Endothelial cell of umbilical vein (primary cell): Measurements from ENCODE around the gene PAGE4.

Experiments
- CTCF ChIP-seq, 2 donors: IDR thresholded peaks; 1 replicate in 1 of 2; 2 replicates in 1 of 2; pipeline ENCODE4 v1.5.1; 2011; ENCODE audit warnings: low read length in 2 of 2, mild to moderate bottlenecking in 2 of 2, moderate library complexity in 2 of 2, control low read depth in 1 of 2, inconsistent platforms in 1 of 2, low read depth in 1 of 2; ENCODE audit not compliant: insufficient read depth in 1 of 2; ENCODE audit errors: extremely low read depth in 1 of 2
- EZH2 ChIP-seq: IDR thresholded peaks from 2 replicates; pipeline ENCODE4 v1.6.1; 2012; ENCODE audit warnings: borderline replicate concordance, low read depth, mild to moderate bottlenecking, moderate library complexity, low read length, inconsistent platforms; ENCODE audit not compliant: severe bottlenecking
- POLR2A ChIP-seq: IDR thresholded peaks from 2 replicates; pipeline ENCODE4 v1.6.1; 2012; ENCODE audit warnings: low read depth, mild to moderate bottlenecking, control low read depth, low read length

GRCh38 chrX:49846522-49846921, 17.4 kb downstream of the PAGE4 start:
- TF ChIP-seq POLR2A (no peak), CTCF (IDR thresholded peaks at IDR 0.05; ENCODE audit: extremely low read depth in 1 of 2, insufficient read depth in 1 of 2, low read depth in 1 of 2, low read length in 2 of 2) (no peak), EZH2 (no peak)
